ENCODE data around the gene MCU.
"Not testable (repeated sequence)": the region's sequence is repeated elsewhere in the genome, so short reads cannot be mapped to it uniquely, and the experiment has no call there.

Gene MCU

GRCh38 chr10:72687035-72687434, 4.9 kb upstream of the MCU start:
- DNase-seq (ENCODE audit: low spot score), result no peak

GRCh38 chr10:72688208-72688651, 3.7 kb upstream of the MCU start:
- peak; percentile 75 for DNase-seq (ENCODE audit: low spot score)

DNA sequence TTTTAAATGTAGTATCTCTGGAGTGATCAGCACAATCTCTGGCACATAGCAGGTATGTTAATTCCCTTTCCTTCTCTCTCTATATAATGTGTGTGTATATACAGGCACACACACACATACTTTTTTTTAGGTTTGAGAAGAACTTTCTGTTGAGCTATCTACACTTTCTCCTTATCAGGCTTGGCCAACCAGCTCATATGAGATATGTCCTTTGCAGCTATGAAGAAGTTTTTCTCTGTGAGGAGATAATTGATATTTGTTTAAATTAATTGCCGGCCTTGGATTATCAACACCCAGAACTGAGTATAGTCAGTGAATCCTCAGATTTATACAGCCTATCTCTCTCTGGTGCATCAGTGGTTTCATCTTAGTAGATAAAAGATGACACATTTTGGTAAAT, 2.3 kb upstream of the MCU start:
- DNase-seq (ENCODE audit: low spot score), result no peak

DNA sequence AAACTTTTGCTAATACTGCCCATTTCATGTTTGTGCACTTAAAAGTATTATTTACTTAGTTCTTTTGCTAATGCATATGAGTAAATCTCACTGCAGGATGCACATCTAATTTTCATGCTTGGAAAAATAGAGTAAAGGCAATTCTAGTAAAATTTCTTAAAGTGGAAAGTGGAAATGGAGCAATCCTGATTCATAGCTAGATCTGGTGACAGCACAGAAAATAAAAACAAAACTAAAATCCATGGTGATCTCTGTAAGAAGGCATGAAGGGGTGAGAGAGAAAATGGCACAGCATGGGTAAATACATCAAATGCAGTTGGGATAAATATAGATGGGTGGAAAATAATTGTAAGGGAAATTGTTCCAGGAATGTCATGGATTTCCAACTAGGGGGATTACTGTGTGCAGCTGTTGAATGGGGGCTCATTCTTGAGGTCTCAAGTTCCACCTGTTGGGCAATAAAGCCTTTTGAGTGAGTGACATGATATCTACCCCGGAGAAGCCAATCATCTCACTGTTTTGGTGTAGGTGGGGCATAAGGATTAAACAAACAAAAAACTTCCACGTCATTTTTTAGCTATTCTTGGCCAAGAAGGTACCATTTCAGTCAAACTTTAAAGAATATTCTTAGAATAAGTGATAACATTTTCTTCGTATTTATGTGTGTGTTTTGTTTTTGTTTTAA, 1.7 kb upstream of the MCU start:
- no peak for DNase-seq (ENCODE audit: low spot score)

- DNase-seq (ENCODE audit: low spot score), result no peak
Observed at GRCh38 chr10:72691470-72691862, 477 bp upstream of the MCU start.

DNA sequence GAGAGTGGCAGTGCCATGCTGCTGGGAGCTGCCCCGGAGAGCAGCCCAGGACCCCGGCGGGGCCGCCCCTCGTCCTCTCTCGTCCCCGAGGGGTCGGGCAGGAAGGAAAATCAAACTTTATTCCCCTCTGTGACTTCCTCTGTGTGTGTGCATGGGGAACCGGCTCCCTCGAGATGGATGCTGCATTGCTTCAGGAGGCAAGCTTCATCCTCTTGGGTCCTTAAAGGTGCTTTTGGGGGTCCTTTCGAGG, 726 bp downstream of the MCU start:
- DNase-seq (ENCODE audit: low spot score), result no peak

GRCh38 chr10:72692994-72693781, 1.2 kb downstream of the MCU start:
- DNase-seq (ENCODE audit: low spot score), result no peak

DNA sequence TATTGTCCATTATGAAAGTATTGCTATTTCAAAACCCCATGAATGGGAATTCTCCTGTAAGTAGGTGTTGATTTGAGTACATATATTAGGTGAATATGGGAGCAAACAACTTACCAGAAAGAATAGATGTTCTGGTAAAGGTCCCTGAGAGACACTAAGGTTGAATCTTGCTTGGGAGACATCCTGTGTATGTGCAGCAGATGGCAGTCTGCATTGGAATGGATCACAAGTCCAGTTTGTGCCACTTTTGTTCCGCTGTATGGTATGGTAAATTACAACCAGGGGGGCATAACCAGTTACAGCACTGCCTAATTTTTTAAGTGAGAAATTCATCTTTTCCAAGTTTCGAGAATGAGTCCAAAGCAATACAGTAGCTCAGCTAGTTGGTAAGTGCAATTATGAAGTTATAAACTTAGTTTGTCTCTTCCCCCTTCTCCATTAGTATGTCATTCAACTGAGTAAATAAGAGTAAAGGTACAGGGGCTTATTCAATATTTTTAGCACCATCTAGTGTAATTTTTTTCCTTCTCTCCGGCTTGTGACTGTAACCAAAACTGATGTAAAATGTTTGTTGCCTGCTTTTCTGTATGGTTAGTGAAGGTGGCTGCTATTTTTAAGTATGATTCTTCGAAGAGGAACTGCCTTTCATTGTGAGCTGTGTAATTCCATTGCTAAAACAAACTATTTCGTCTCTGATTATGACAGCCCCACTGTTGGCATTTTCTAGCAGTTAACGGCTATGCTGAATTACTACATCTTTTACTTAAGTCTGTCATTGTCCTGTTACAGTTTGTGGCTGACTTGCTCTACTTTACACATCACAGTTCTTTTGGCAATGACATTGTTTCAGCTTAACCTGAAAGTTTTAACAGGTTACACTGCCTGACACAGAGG, 2.8 kb downstream of the MCU start:
- peak; percentile 31 for DNase-seq (ENCODE audit: low spot score)

DNA sequence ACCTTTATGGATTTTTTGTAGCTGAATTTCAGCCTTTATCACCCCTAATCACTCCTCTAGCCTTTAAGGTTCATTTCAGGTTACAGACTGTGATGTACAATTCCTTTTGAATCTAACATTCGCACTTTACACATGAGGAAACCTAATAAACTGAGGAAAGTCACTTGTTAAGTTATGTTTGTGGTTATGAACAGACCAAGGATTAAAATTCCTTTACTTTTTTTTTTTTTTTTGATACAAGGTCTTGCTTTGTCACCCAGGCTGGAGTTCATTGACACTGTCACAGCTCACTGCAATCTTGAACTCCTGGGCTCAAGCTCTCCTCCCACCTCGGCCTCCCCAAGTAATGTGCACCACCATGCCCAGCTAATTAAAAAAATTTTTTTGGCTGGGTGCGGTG, 3.6 kb downstream of the MCU start:
- no peak for DNase-seq (ENCODE audit: low spot score)

- DNase-seq (ENCODE audit: low spot score), result no peak
Observed at GRCh38 chr10:72697716-72698115, 5.8 kb downstream of the MCU start.

DNA sequence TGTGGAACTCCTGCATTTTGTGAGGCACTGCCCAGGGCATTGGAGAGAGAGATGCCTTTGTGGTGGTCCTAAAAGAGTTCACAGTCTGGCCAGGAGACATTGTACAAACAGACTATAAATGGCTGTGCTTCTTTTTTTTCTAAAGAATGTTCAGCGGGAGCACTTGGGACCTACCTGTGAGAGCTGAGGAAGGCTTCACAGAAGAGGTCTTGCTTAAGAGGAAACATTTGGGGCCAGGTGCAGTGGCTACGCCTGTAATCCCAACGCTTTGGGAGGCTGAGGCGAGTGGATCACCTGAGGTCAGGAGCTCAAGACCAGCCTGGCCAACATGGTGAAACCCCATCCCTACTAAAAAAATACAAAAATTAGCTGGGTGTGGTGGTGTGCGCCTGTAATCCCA, 10.5 kb downstream of the MCU start:
- DNase-seq (ENCODE audit: low spot score), result not testable (repeated sequence)

DNA sequence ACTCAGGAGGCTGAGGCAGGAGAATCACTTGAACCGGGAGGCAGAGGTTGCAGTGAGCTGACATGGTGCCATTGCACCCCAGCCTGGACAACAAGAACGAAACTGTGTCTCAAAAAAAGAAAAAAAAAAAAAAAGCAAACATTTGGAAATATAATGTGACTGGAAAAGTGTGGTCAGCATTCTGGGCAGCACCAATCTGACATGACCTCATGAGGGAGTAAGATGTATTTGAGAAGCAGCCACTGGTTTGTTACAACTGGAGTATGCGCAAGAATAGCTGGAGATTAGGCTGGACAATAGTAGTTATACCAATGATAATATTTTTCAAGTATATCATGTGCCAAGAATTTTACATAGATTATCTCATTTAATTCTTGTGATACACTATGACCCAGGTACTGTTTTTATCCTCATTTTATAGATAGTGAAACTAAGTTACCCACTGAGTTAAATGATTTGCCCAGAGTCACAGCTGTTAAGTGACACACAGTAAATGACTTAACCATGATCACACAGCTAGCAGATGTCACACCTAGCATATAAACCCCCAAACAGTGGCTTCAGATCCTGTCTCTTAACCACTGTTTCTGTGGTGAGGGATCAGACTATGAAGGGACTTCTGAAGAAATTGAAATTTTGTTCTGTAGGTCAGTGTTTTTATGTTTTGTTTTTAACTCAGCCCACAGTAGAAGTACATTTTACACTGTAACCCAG, 11.1 kb downstream of the MCU start:
- peak; percentile 28 for DNase-seq (ENCODE audit: low spot score)

DNA sequence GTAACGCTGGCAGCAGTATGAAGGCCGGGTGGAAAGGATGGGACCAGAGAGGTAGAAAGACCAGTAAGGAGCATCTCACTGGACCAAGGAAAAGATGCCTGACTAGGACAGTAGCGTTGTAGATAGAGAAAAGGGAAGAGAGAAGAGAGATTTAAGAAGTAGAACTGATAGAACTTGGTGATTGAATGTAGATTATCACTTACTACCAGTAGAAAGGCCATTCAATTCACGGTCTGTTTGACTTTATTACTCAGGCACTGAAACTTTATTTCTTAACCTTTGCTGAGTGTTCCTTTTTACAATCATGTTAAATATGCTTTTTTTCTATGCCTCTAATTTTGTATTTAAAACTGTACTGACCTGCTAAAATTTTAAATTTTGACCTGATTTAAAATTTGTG, 12.2 kb downstream of the MCU start:
- DNase-seq (ENCODE audit: low spot score), result no peak

DNA sequence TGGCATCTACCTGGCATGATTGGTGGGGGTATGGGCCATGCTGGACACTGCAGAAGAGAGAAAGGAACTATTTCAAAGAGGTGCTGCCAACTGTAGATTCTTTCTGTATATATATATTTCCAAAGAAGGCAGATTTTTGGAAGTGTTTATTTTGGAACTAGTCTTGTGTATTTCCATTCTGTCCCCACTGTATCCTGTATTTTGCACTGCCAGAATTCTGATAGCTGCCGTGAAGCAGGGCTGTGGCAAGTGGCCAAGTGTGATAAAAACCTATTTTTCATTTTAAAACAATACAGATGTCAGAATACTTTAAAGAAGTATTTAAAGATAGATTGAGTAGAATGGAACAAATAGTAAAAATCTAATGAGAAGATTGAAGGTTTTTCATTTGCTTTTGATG, 17.1 kb downstream of the MCU start:
- DNase-seq (ENCODE audit: low spot score), result no peak

GRCh38 chr10:72712136-72712535, 20.2 kb downstream of the MCU start:
- peak; percentile 55 for DNase-seq (ENCODE audit: low spot score)

DNA sequence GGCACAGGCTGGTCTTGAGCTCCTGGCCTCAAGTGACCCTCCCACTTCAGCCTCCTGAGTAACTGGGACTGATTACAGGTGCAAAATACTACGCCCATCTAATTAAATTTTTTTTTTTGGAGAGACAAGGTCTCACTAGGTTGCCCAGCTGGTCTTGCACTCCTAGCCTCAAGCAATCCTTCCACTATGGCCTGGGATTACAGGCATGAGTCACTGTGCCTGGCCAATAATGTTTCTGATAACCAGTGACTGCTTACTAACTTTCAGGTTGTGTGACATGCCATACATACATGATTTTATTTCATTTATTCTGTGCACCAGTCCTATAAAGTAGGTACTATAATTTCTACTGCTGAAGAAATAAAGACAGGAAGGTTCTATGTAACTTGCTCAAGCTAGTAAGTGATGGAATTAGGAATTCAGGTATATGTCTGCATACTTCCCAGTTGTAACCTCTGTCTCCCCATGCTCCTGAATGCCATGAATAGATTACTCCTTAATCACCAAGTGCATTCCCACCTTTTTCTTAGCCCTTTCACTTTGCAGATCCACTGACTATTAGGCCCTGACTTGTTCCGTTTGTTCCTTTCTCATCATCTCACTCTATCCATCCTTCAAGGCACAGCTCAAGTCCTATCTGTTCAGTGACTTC, 28.1 kb downstream of the MCU start:
- no peak for DNase-seq (ENCODE audit: low spot score)

DNA sequence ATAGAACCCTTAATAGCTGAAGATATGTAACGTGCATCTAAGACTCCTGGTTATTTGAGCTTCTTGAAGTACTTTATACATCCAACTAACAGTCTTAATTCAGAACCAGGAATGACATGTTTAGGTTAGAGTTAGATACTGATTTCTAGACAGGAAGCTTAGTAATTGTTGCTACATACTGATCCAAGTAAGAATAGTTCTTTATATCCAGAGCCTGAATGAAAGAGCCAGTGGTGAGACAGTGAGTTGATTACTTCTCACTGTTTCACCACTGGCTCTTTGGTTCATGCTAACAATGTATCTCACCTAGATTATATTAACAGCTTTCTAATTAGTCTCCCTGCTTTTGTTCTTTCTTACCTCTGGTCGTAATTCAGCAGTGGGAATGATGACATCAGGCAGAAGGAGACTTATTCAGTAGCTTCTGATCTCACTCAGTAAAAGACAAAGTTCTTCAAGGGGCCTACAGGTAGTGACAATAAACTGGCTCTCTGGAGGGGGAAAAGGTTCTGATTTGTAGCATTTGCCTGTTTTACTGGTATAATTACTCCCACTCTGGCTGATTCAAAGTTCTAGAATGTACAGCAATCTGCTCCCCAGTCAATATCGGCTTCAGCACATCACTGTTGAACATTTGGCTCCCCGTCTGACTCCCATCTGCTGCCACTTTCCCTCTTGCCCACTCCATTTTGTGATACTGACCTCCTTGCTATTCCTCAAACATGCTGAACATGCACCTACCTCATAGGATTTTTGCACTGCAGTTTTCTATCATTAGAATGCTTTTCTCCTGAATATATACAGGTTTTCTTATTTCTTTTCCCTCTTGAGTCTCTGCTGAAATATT, 29.1 kb downstream of the MCU start:
- DNase-seq (ENCODE audit: low spot score), result no peak

GRCh38 chr10:72727130-72727529, 35.2 kb downstream of the MCU start:
- peak; percentile 17 for DNase-seq (ENCODE audit: low spot score)

DNA sequence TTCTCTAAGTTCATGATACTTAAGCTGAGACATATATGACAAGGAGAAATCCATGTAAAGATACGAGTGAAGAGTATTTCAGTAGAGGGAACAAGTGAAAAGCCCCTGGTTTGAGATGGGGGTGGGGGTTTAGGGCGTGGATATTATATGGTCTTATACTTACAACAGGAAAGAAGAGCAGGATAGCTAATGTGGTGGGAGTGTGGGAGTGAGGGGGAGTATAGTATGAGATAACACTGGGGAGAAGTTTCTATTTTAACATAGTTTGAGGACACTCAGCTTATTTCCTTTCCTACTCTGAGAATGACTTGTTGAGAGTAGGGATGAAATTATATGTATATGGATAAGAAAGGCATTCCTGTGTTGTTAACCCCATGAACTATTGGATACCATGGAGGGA, 36.5 kb downstream of the MCU start:
- DNase-seq (ENCODE audit: low spot score), result no peak

GRCh38 chr10:72729528-72729927, 37.6 kb downstream of the MCU start:
- DNase-seq (ENCODE audit: low spot score), result peak; percentile 14

DNA sequence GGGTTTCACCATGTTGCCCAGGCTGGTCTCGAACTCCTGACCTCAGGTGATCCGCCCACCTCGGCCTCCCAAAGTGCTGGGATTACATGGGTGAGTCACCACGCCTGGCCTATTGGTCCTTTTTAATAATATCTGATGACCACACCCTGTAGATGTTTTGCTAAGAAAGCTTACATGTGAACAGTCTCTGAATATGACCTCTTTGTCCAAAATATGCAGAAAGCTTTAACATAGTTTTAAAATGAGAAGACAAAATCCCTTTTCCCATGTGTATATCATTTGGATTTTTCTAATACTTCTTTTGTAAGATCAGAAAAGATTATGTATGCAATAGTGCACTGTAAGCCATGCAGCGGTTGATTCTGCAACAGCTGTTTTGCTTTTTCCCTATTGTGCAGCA, 38.5 kb downstream of the MCU start:
- peak; percentile 37 for DNase-seq (ENCODE audit: low spot score)
